Measurements from ENCODE around the gene PRLH.

DNA sequence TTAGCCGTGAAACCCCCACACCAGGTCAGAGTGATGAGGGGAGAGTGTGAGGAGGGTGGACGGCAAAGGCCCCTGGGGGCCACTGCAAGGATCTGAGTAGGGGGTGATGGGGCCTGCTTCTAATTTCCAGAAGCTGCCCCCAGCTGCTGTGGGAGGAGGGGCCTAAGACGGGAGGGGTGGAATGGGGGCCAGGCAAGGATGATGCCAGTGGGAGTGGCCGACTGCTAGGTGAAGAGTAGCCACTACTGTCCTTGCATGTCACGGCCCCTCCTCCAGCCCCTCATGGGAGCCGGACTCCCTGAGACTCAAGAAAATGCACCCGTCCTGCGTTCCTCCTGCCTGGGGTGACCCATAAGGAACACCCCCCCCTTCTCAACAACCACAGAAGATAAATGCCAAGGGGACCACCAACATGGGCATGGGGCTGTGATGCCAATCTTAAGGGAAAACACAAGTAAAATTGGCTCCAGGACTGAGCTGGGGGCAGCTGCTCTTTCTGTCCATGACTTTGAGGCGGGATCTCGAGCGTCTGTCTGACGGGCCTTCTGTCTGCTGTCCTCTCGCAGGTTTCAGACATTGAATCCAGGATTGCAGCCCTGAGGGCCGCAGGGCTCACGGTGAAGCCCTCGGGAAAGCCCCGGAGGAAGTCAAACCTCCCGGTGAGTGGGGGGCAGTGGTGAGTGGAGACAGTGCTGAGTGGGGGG is 24.2 kb upstream of the PRLH start:
- TF ChIP-seq, protein P1, sequence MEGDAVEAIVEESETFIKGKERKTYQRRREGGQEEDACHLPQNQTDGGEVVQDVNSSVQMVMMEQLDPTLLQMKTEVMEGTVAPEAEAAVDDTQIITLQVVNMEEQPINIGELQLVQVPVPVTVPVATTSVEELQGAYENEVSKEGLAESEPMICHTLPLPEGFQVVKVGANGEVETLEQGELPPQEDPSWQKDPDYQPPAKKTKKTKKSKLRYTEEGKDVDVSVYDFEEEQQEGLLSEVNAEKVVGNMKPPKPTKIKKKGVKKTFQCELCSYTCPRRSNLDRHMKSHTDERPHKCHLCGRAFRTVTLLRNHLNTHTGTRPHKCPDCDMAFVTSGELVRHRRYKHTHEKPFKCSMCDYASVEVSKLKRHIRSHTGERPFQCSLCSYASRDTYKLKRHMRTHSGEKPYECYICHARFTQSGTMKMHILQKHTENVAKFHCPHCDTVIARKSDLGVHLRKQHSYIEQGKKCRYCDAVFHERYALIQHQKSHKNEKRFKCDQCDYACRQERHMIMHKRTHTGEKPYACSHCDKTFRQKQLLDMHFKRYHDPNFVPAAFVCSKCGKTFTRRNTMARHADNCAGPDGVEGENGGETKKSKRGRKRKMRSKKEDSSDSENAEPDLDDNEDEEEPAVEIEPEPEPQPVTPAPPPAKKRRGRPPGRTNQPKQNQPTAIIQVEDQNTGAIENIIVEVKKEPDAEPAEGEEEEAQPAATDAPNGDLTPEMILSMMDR (IDR thresholded peaks at IDR 0.05; ENCODE audit: low read depth, low read length), result no peak
- no peak for TF ChIP-seq EZH2phosphoT487 (IDR thresholded peaks at IDR 0.05; ENCODE audit: low read depth)

Measured in OCI-LY3 (cell line).